ENCODE data around the gene EID1.

Gene EID1

GRCh38 chr15:48913141-48913540 lies 35.2 kb downstream of the EID1 start:
- H3K79me2 ChIP-seq (ENCODE audit: low read length): no peaks in the 10 kb centered on the region
- H3K4me1 ChIP-seq (ENCODE audit: low read length): no peaks in the 10 kb centered on the region
- no peak overlapping the region for H3K27ac ChIP-seq (ENCODE audit: low read length)
- no peak overlapping the region for H2AFZ ChIP-seq (ENCODE audit: low read length)
- H3K36me3 ChIP-seq (replicated peaks; ENCODE audit: insufficient read depth, low read length): no peaks in the 10 kb centered on the region
- no peak overlapping the region for H3K4me2 ChIP-seq (ENCODE audit: low read depth, low read length)
- no peaks in the 10 kb centered on the region for H3K9me2 ChIP-seq (replicated peaks; ENCODE audit: insufficient read depth, low read length)
- no peaks in the 10 kb centered on the region for H4K20me1 ChIP-seq (ENCODE audit: insufficient read depth, low read length)
- no peak for DNase-seq
- TF ChIP-seq EZH2phosphoT487 (IDR thresholded peaks at IDR 0.05; ENCODE audit: low read length) (no peak), EZH2 (optimal IDR thresholded peaks at IDR 0.05; ENCODE audit: low read depth, low read length) (no peak)
- TF ChIP-seq, protein P1, sequence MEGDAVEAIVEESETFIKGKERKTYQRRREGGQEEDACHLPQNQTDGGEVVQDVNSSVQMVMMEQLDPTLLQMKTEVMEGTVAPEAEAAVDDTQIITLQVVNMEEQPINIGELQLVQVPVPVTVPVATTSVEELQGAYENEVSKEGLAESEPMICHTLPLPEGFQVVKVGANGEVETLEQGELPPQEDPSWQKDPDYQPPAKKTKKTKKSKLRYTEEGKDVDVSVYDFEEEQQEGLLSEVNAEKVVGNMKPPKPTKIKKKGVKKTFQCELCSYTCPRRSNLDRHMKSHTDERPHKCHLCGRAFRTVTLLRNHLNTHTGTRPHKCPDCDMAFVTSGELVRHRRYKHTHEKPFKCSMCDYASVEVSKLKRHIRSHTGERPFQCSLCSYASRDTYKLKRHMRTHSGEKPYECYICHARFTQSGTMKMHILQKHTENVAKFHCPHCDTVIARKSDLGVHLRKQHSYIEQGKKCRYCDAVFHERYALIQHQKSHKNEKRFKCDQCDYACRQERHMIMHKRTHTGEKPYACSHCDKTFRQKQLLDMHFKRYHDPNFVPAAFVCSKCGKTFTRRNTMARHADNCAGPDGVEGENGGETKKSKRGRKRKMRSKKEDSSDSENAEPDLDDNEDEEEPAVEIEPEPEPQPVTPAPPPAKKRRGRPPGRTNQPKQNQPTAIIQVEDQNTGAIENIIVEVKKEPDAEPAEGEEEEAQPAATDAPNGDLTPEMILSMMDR (IDR thresholded peaks at IDR 0.05; ENCODE audit: low read length): no peak
- H3F3A ChIP-seq (ENCODE audit: insufficient read depth, low read length): no peaks in the 10 kb centered on the region
- H3K27me3 ChIP-seq (replicated peaks; ENCODE audit: insufficient read depth, low read length): no peaks in the 10 kb centered on the region
- no peak overlapping the region for H3K9ac ChIP-seq (ENCODE audit: low read length)
- H3K4me3 ChIP-seq (ENCODE audit: low read length): no peak overlapping the region
- no peaks in the 10 kb centered on the region for H3K9me3 ChIP-seq (replicated peaks; ENCODE audit: insufficient read depth, low read length)

DNA sequence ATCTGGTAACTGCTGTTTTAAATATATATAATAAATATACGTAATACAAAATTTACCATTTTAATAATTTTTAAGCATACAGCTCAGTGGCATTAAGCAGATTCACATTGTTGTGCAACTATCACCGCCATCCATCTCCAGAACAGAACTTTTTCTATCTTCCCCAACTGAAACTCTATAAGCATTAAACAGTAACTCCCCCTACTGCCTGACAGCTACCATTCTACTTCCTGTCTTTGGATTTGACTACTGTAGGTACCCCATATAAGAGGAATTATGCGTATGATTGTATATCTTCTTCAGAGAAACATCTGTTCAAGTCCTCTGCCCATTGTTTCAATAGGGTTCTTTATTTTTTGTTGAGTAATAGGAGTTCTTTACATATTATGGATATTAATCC lies 36.8 kb downstream of the EID1 start:
- H2AFZ ChIP-seq (ENCODE audit: low read length): no peak overlapping the region
- no peaks in the 10 kb centered on the region for H3F3A ChIP-seq (ENCODE audit: insufficient read depth, low read length)
- H3K4me2 ChIP-seq (ENCODE audit: low read depth, low read length): no peak overlapping the region
- H3K9me2 ChIP-seq (replicated peaks; ENCODE audit: insufficient read depth, low read length): no peaks in the 10 kb centered on the region
- H3K9ac ChIP-seq (ENCODE audit: low read length): no peak overlapping the region
- no peak overlapping the region for H3K4me3 ChIP-seq (ENCODE audit: low read length)
- H3K27me3 ChIP-seq (replicated peaks; ENCODE audit: insufficient read depth, low read length): no peaks in the 10 kb centered on the region
- no peak overlapping the region for H3K27ac ChIP-seq (ENCODE audit: low read length)
- TF ChIP-seq, protein P1 (IDR thresholded peaks at IDR 0.05; ENCODE audit: low read length): no peak
- TF ChIP-seq EZH2phosphoT487 (IDR thresholded peaks at IDR 0.05; ENCODE audit: low read length): no peak
- no peak for TF ChIP-seq EZH2 (optimal IDR thresholded peaks at IDR 0.05; ENCODE audit: low read depth, low read length)
- no peaks in the 10 kb centered on the region for H3K4me1 ChIP-seq (ENCODE audit: low read length)
- DNase-seq: no peak
- no peaks in the 10 kb centered on the region for H3K79me2 ChIP-seq (ENCODE audit: low read length)
- H3K9me3 ChIP-seq (replicated peaks; ENCODE audit: insufficient read depth, low read length): no peaks in the 10 kb centered on the region
- H4K20me1 ChIP-seq (ENCODE audit: insufficient read depth, low read length): no peaks in the 10 kb centered on the region
- no peaks in the 10 kb centered on the region for H3K36me3 ChIP-seq (replicated peaks; ENCODE audit: insufficient read depth, low read length)

DNA sequence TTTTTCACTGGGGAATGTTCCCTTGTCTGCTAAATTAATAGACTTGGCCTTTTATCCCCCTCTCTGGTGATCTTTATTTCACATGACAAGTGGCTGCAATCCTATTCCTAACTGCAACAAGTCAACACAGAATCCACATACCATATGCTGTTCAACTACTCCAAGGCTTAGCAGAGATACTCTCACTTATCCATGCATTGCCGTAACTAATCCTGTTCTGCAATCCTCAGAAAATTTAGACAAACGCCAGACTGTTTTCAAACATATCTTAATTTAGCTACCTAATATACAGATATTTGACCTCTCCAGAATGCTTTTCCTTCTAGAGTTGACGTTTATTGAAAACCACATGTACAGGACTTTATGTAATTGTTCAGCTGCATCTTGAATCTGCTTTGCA lies 37.9 kb downstream of the EID1 start:
- no peak overlapping the region for H3K4me2 ChIP-seq (ENCODE audit: low read depth, low read length)
- H2AFZ ChIP-seq (ENCODE audit: low read length): no peak overlapping the region
- TF ChIP-seq EZH2phosphoT487 (IDR thresholded peaks at IDR 0.05; ENCODE audit: low read length) (no peak), EZH2 (optimal IDR thresholded peaks at IDR 0.05; ENCODE audit: low read depth, low read length) (no peak)
- TF ChIP-seq, protein P1 (IDR thresholded peaks at IDR 0.05; ENCODE audit: low read length): no peak
- no peak for DNase-seq
- H3K4me1 ChIP-seq (ENCODE audit: low read length): no peaks in the 10 kb centered on the region
- no peak overlapping the region for H3K9ac ChIP-seq (ENCODE audit: low read length)
- H4K20me1 ChIP-seq (ENCODE audit: insufficient read depth, low read length): no peaks in the 10 kb centered on the region
- no peaks in the 10 kb centered on the region for H3K9me3 ChIP-seq (replicated peaks; ENCODE audit: insufficient read depth, low read length)
- H3F3A ChIP-seq (ENCODE audit: insufficient read depth, low read length): no peaks in the 10 kb centered on the region
- no peaks in the 10 kb centered on the region for H3K36me3 ChIP-seq (replicated peaks; ENCODE audit: insufficient read depth, low read length)
- H3K9me2 ChIP-seq (replicated peaks; ENCODE audit: insufficient read depth, low read length): no peaks in the 10 kb centered on the region
- H3K4me3 ChIP-seq (ENCODE audit: low read length): no peak overlapping the region
- H3K27me3 ChIP-seq (replicated peaks; ENCODE audit: insufficient read depth, low read length): no peaks in the 10 kb centered on the region
- H3K27ac ChIP-seq (ENCODE audit: low read length): no peak overlapping the region
- H3K79me2 ChIP-seq (ENCODE audit: low read length): no peaks in the 10 kb centered on the region

Data from MM.1S (cell line).